ENCODE data around the gene CLCN5. TPM values are rescaled to one million over a fixed set of nuclear protein-coding genes. Genes with fewer than 3 reads are reported as not detected.

CLCN5 gene
- 6.9 and 8.4 TPM in 2 replicates for total RNA-seq

DNA sequence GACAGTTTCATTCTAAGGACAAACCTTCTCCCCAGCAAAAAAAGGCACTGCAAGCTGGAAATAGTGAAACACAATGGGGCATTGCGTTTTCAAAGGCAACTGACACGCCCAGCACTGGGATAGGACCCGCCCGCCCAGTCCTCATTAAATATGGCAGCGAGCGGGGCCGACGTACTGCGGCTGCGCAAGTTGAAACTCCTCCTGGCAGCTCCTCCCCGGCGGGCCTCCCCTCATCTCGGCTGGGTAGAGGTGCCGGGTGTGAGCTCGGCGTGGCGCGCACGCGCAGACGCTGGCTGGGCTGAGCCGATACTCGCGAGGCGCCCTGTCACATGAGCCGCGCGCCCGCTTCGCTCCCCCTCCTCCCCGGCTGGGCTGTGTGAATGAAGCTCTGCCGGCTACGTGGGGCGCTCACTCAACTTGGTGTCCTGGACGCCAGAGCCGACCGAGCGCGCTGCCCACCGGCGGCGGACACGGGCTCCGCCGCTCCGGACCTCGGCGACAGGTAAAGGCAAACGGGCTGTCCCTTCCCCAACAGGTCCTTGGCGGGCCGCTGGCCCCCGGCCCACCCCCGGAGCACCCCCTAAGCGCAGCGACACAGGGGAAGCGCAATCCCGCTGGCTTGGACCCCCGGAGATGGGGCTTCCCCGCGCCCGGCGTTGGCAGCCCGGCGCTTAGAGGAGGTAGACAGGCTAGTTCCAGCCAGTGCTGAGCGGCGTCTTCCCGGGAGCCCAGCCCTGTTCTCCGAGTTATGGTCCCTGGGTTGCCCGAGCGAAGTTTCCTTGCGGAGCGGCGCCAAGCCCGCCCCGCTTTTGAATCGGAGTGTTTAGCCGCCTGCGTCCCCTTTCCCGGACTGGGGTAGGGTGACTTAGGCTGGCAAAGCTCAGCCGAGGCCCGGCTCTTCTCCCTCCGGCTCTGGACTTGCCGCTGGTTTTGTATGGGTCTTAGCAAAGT, at the start of gene CLCN5:
TSS of gene CLCN5 (plus strand) at position 306 of the 951 bp plus-strand sequence. CDS start 2,703 bp downstream, outside the sequence.
- TF ChIP-seq, protein P1, sequence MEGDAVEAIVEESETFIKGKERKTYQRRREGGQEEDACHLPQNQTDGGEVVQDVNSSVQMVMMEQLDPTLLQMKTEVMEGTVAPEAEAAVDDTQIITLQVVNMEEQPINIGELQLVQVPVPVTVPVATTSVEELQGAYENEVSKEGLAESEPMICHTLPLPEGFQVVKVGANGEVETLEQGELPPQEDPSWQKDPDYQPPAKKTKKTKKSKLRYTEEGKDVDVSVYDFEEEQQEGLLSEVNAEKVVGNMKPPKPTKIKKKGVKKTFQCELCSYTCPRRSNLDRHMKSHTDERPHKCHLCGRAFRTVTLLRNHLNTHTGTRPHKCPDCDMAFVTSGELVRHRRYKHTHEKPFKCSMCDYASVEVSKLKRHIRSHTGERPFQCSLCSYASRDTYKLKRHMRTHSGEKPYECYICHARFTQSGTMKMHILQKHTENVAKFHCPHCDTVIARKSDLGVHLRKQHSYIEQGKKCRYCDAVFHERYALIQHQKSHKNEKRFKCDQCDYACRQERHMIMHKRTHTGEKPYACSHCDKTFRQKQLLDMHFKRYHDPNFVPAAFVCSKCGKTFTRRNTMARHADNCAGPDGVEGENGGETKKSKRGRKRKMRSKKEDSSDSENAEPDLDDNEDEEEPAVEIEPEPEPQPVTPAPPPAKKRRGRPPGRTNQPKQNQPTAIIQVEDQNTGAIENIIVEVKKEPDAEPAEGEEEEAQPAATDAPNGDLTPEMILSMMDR (IDR thresholded peaks at IDR 0.05; ENCODE audit: insufficient read depth, low read length, severe bottlenecking): no peak
- H3K36me3 ChIP-seq (ENCODE audit: control insufficient read depth, insufficient read depth, low read length): no peaks in the 10 kb centered on the region
- H3K4me3 ChIP-seq (ENCODE audit: low read depth, low read length): peak within 1 kb of the TSS; percentile 61
- FAIRE-seq: no peak
- peak; percentile 81 for DNase-seq (ENCODE audit: low read depth)
- H3K27me3 ChIP-seq (ENCODE audit: control insufficient read depth, insufficient read depth, low read length): no peaks in the 10 kb centered on the region

DNA sequence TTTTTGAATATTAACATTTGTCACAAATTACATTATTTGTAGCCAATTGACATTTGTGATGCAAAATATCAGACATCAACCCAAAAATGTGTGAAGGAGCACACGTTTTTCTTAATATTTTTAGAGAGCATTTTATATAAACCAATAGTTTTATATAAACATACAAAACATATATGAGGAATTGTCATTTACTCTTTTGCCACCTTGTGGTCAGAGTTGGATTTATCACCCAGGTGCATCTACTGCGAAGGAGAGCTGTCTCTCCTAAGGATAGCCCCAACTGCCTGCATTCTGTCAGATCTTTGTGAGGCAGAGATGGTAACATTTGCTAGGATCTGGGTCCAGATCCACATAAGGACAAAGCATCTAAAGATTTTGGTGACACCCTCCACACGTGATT, 45.6 kb upstream of the CLCN5 start:
- FAIRE-seq (no peak), DNase-seq (ENCODE audit: low read depth) (peak; percentile 31)
- no peak overlapping the region for H3K4me3 ChIP-seq (ENCODE audit: low read depth, low read length)
- no peaks in the 10 kb centered on the region for H3K27me3 ChIP-seq (ENCODE audit: control insufficient read depth, insufficient read depth, low read length)
- TF ChIP-seq, protein P1 (IDR thresholded peaks at IDR 0.05; ENCODE audit: insufficient read depth, low read length, severe bottlenecking): peak; percentile 25
- no peaks in the 10 kb centered on the region for H3K36me3 ChIP-seq (ENCODE audit: control insufficient read depth, insufficient read depth, low read length)

DNA sequence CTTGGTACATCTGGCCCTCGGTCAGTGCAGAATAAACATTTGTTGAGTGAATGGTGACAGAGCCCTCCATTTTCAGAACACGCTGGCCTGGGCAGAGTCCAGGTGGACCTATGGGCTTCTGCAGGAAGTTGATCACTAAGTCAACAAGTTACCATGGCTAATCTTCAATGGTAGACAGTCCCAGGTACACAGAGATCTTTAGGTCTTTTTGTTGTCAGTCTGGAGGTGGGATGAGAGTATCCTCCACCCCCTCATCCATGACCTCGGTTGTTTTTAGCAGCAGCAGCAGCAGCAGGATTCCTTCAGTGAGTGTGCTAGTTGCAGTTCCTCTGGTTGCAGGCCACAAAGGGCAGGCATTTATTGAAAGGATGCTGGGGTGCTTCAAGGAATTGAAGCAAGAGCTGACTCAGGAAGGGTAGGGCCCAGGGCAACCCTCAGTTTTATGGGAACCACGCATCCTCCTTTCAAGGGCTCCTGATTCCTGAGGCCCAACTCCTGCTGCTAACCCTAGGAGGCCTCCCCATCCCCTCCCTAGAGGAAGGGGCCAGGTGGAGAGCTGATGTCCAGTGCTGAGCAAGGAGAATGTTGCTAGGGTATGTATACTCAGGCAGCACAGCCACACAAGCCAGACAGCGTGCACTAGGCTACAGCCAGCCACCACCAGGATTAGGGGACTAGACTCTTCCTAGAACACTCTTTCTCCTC, 44.8 kb upstream of the CLCN5 start:
- no peaks in the 10 kb centered on the region for H3K27me3 ChIP-seq (ENCODE audit: control insufficient read depth, insufficient read depth, low read length)
- no peak overlapping the region for H3K4me3 ChIP-seq (ENCODE audit: low read depth, low read length)
- TF ChIP-seq, protein P1 (IDR thresholded peaks at IDR 0.05; ENCODE audit: insufficient read depth, low read length, severe bottlenecking): no peak
- FAIRE-seq (peak; percentile 84), DNase-seq (ENCODE audit: low read depth) (no peak)
- H3K36me3 ChIP-seq (ENCODE audit: control insufficient read depth, insufficient read depth, low read length): no peaks in the 10 kb centered on the region

DNA sequence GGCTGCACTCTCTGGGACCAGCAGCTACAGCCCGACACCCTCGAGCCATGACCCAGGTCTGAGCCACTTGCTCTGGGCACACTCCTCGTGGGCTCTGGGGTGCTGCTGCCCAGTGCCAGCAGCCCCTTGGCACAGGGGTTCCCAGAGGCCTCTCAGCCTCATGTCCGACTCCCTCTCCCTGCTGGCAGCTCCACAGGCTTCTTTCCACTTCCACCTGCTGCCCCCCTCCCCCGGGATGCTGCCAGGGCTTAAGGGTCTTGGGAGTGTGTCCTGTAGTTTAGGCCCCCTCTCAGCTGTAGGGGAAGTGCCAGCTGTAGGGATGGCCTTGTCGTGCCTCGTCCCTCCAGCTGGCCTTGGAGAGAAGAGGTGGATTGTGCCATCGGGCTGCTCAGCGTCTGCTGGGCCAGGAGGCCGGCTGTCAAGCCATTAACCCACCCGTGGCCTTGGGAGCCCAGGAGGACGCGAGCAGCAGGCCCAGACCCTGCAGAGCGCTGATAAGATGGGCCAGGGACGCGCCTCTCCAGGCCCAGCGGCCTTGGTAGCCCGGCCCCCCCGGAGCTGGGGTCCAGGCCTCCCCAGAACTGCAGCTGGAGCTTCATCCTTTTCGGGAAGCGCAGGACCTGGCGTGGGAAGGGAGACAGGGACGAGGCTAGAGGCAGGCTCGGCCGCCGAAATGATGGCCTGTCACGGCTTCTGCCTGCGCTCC, 44.1 kb upstream of the CLCN5 start:
- peak; percentile 87 for FAIRE-seq
- Histone ChIP-seq H3K36me3 (ENCODE audit: control insufficient read depth, insufficient read depth, low read length) (no peaks in the 10 kb centered on the region), H3K27me3 (ENCODE audit: control insufficient read depth, insufficient read depth, low read length) (no peaks in the 10 kb centered on the region), H3K4me3 (ENCODE audit: low read depth, low read length) (peak overlapping the region; percentile 56)
- TF ChIP-seq, protein P1 (IDR thresholded peaks at IDR 0.05; ENCODE audit: insufficient read depth, low read length, severe bottlenecking): no peak
- DNase-seq (ENCODE audit: low read depth): no peak

DNA sequence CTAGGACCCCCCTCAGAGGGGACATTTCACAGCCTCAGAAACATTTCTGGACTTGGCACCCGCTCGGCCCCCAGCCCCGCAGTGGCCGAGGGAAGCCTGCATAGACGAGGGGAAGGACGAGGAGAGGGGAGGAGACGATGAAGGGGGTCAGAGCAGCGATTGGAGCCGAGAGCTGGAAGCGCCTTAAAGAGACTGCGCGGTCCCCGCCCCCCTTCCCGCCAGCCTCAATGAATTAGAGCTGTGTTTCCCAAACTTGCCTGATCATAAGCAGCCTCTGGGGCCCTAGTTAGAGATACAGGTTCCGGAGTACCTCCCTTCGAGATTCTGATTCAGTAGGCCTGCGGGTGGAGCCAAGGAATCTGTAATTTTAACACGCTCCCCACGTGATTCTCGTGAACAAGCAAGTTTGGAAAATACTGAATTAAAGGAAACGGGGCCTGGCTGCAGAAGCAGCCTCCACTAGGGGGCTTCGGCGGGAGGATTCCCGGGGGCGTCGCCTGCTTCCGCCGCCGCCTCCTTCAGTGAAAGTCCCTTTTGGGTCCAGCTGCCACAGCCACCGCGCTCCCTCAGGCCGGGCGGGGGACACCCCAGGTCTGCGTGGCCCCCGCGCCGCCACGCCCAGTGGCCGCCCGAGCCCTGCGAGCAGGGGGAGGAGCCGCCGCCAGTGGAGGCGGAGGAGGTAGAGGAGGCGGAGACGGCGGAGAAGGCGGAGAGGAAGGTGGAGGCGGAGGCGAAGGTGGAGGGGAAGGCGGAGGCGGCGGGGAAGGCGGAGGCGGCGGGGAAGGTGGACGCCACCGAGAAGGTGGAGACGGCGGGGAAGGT, 43.4 kb upstream of the CLCN5 start, which contains the start of gene USP27X:
TSS of gene USP27X (plus strand) at position 651 of the 822 bp plus-strand sequence. CDS start 824 bp downstream, outside the sequence.
- no peaks in the 10 kb centered on the region for H3K27me3 ChIP-seq (ENCODE audit: control insufficient read depth, insufficient read depth, low read length)
- FAIRE-seq (no peak), DNase-seq (ENCODE audit: low read depth) (peak; percentile 77)
- TF ChIP-seq, protein P1 (IDR thresholded peaks at IDR 0.05; ENCODE audit: insufficient read depth, low read length, severe bottlenecking): peak; percentile 55
- H3K4me3 ChIP-seq (ENCODE audit: low read depth, low read length): peak within 1 kb of the TSS; percentile 56
- no peaks in the 10 kb centered on the region for H3K36me3 ChIP-seq (ENCODE audit: control insufficient read depth, insufficient read depth, low read length)
